GM12865 (cell line): ENCODE data around the gene MTA1.

Source experiments
- DNase-seq: peaks from one replicate; pipeline ENCODE4 v3.0.0; 2010; ENCODE audit warnings: low read depth
- H3K4me3 ChIP-seq: 2 replicates; pipeline ENCODE4 v1.5.1; 2011; ENCODE audit warnings: mild to moderate bottlenecking, low read depth, low read length, control low read depth
- CTCF ChIP-seq: IDR thresholded peaks from 2 replicates; pipeline ENCODE4 v1.5.1; 2011; ENCODE audit warnings: low read length, control low read depth, low read depth, inconsistent platforms; ENCODE audit not compliant: insufficient read depth; ENCODE audit errors: missing control alignments

Gene MTA1

DNA sequence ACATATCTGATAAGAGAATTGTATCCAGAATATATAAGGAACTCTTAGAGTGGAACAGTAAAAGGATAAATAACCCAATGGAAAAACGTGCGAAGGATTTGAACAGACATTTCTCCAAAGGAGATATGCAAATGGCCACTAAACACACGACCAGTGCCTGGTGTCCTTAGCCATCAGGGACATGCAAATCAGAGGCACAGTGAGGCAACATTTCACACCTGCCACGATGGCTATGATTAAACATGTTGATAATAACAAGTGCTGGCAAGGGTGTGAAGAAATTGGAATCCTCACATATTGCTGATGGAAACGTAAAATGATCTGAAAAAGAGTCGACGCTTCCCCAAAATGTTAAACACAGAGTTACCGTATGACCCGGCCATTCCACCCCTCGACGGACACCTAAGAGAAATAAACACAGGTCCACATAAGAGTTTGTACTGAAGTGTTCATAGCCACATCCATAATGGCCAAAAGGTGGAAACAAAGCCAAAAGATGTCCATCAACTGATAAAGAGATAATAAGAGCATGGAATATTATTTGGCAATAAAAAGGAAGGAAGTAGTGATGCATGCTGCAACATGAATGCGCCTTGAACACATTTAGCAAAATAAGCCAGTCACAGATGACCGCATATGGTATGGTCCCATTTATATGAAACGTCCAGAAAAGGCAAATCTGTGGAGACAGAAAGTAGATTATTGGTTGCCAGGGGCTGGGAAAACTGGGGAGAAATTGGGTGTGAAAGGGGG is 100.5 kb downstream of the MTA1 start:
- H3K4me3 ChIP-seq = no peak overlapping the region
- TF ChIP-seq CTCF = no peak
- no peak for DNase-seq
